Effector memory CD4-positive, alpha-beta T cell (primary cell): ENCODE results near the gene C10orf143.

Experiments
- DNase-seq, 3 donors: peaks; one replicate each; pipeline ENCODE4 v3.0.0-alpha.2; 2020
- H3K27ac ChIP-seq: 2 replicates; pipeline ENCODE4 v1.7.0; 2013; ENCODE audit warnings: mild to moderate bottlenecking, low read length, moderate library complexity; ENCODE audit not compliant: insufficient read depth, poor library complexity, severe bottlenecking
- H3K27me3 ChIP-seq: replicated peaks from 2 replicates; pipeline ENCODE4 v1.7.0; 2013; ENCODE audit warnings: mild to moderate bottlenecking, low read length; ENCODE audit not compliant: insufficient read depth, control insufficient read depth, poor library complexity, severe bottlenecking
- H3K36me3 ChIP-seq: 2 replicates; pipeline ENCODE4 v1.7.0; 2013; ENCODE audit warnings: mild to moderate bottlenecking, low read length, moderate library complexity; ENCODE audit not compliant: control insufficient read depth, insufficient read depth
- H3K4me1 ChIP-seq: 2 replicates; pipeline ENCODE4 v1.7.0; 2013; ENCODE audit warnings: low read length, mild to moderate bottlenecking; ENCODE audit not compliant: control insufficient read depth, insufficient read depth, poor library complexity, severe bottlenecking
- H3K4me3 ChIP-seq: 2 replicates; pipeline ENCODE4 v1.7.0; 2013; ENCODE audit warnings: low read length, low read depth, mild to moderate bottlenecking; ENCODE audit not compliant: insufficient read depth, poor library complexity, severe bottlenecking
- H3K9me3 ChIP-seq: 2 replicates; pipeline ENCODE4 v1.7.0; 2013; ENCODE audit warnings: mild to moderate bottlenecking, low read length, moderate library complexity; ENCODE audit not compliant: control insufficient read depth

Gene C10orf143

GRCh38 chr10:130062976-130063375 is 47.7 kb downstream of the C10orf143 start:
- Histone ChIP-seq H3K36me3 (peaks cover 5% of the 10 kb centered on the region), H3K4me1 (no peaks in the 10 kb centered on the region), H3K9me3 (no peaks in the 10 kb centered on the region), H3K4me3 (no peak overlapping the region), H3K27ac (no peak overlapping the region), H3K27me3 (no peaks in the 10 kb centered on the region)
- no peak for DNase-seq

DNA sequence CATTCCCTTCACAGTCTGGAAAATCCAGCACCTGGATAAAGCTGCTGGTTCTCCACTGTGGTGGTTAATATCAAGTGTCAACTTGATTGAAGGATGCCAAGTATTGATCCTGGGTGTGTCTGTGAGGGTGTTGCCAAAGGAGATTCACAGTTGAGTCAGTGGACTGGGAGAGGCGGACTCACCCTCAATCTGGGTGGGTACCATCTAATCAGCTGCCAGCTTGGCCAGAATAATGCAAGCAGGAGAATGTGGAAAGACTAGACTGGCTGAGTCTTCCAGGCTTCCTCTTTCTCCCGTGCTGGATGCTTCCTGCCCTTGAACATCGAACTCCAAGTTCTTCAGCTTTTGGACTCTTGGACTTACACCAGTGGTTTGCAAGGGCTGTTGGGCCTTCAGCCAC is 48.4 kb downstream of the C10orf143 start:
- DNase-seq = no peak
- Histone ChIP-seq H3K27me3 (no peaks in the 10 kb centered on the region), H3K27ac (no peak overlapping the region), H3K4me3 (no peak overlapping the region), H3K4me1 (no peaks in the 10 kb centered on the region), H3K9me3 (no peaks in the 10 kb centered on the region), H3K36me3 (peaks cover 5% of the 10 kb centered on the region)

DNA sequence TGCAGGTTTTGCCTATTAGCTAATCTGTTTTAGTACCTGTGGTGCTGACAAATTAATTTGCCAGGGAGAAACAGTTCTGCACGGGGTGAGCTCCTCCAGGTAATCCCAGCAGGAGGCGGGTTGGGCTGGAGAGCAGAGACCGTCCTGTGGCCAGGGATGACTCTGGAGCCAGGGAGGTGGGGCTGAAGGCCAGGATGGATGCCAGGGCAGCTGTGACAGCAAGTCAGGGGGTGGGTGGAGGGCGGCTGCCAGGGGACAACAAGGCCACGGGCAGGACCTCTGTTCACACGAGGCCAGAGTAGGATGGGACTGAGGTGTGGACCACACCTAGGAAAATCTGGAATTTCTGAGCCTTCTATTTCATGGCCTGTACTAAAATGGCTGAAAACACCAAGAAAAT is 48.9 kb downstream of the C10orf143 start:
- no peak overlapping the region for H3K27ac ChIP-seq
- no peaks in the 10 kb centered on the region for H3K9me3 ChIP-seq
- peaks cover 5% of the 10 kb centered on the region for H3K36me3 ChIP-seq
- no peak for DNase-seq
- no peak overlapping the region for H3K4me3 ChIP-seq
- H3K4me1 ChIP-seq = no peaks in the 10 kb centered on the region
- no peaks in the 10 kb centered on the region for H3K27me3 ChIP-seq

DNA sequence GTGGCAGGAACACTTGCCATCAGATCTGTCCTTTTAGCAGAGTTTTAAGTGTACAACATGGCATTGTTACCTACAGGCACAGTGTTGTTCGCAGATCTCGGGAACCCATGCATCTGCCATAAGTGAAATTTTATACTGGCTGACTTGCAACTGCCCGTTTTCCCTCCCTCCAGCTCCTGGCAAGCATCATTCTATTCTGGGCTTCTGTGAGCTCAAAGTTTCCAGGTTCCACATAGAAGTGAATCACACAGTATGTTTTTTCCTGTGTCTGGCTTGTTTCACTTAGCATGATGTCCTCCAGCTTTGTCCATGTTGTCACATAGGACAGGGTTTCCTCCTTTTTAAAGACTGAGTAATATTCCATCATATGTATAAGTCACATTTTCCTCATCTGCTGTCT is 56.6 kb downstream of the C10orf143 start:
- Histone ChIP-seq H3K36me3 (no peaks in the 10 kb centered on the region), H3K27me3 (no peaks in the 10 kb centered on the region), H3K4me1 (no peaks in the 10 kb centered on the region), H3K4me3 (no peak overlapping the region), H3K27ac (no peak overlapping the region), H3K9me3 (no peaks in the 10 kb centered on the region)
- no peak for DNase-seq

- no peaks in the 10 kb centered on the region for H3K9me3 ChIP-seq
- no peaks in the 10 kb centered on the region for H3K4me1 ChIP-seq
- no peak for DNase-seq
- H3K36me3 ChIP-seq = no peaks in the 10 kb centered on the region
- no peak overlapping the region for H3K27ac ChIP-seq
- H3K27me3 ChIP-seq = no peaks in the 10 kb centered on the region
- no peak overlapping the region for H3K4me3 ChIP-seq
These were observed 57.1 kb downstream of the C10orf143 start for GRCh38 chr10:130053561-130053960.

GRCh38 chr10:130052193-130052592 is 58.4 kb downstream of the C10orf143 start:
- Histone ChIP-seq H3K36me3 (no peaks in the 10 kb centered on the region), H3K27ac (no peak overlapping the region), H3K4me1 (no peaks in the 10 kb centered on the region), H3K27me3 (no peaks in the 10 kb centered on the region), H3K4me3 (no peak overlapping the region), H3K9me3 (no peaks in the 10 kb centered on the region)
- DNase-seq = no peak

DNA sequence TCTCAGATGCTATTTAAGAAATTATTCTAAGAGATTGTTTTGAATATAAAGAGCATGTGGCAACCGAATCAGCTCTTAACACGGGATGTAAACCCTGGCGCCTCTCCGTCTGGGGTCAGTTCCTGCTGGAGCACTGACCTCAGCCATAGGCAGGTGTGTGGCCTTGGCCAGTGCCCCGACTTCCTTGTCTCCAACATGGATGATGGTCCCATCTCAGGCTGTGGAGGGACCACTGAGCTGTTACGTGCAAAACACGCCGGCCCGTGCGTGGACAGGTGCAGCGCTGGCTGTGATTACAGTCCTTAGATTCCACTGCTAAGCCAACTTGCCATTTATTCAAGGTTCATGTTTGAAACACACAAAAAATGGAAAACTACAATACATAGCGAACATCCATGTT is 59.9 kb downstream of the C10orf143 start:
- Histone ChIP-seq H3K27me3 (no peaks in the 10 kb centered on the region), H3K27ac (no peak overlapping the region), H3K4me3 (no peak overlapping the region), H3K4me1 (no peaks in the 10 kb centered on the region), H3K36me3 (no peaks in the 10 kb centered on the region), H3K9me3 (no peaks in the 10 kb centered on the region)
- no peak for DNase-seq

DNA sequence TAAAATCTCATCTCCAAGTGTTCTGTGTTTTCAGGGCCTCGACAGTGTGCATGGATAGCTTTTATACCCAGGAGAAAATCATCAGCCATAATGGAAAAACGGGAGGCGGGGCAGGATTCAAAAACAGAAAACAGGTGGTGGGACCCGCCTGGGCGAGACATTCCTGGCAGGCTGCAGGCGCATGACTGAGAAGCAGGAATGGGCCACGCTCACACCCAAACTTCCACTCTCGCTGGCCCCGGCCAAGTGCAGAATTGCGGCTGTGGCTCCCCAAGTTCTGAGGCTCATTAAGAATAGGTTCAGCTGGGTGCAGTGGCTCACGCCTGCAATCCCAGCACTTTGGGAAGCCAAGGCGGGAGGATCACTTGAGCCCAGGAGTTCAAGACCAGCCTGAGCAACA is 60.6 kb downstream of the C10orf143 start:
- Histone ChIP-seq H3K27ac (no peak overlapping the region), H3K4me1 (no peaks in the 10 kb centered on the region), H3K9me3 (no peaks in the 10 kb centered on the region), H3K27me3 (no peaks in the 10 kb centered on the region), H3K36me3 (no peaks in the 10 kb centered on the region), H3K4me3 (no peak overlapping the region)
- DNase-seq = no peak

- H3K9me3 ChIP-seq = no peaks in the 10 kb centered on the region
- no peaks in the 10 kb centered on the region for H3K36me3 ChIP-seq
- no peak for DNase-seq
- no peaks in the 10 kb centered on the region for H3K27me3 ChIP-seq
- no peak overlapping the region for H3K4me3 ChIP-seq
- H3K27ac ChIP-seq = no peak overlapping the region
- H3K4me1 ChIP-seq = no peaks in the 10 kb centered on the region
These were observed 61.4 kb downstream of the C10orf143 start for GRCh38 chr10:130049244-130049643.

- Histone ChIP-seq H3K9me3 (no peaks in the 10 kb centered on the region), H3K27ac (no peak overlapping the region), H3K4me3 (no peak overlapping the region), H3K27me3 (no peaks in the 10 kb centered on the region), H3K36me3 (no peaks in the 10 kb centered on the region), H3K4me1 (no peaks in the 10 kb centered on the region)
- DNase-seq = no peak
These were observed 62.5 kb downstream of the C10orf143 start for GRCh38 chr10:130048081-130048480.

GRCh38 chr10:130047336-130047735 is 63.3 kb downstream of the C10orf143 start:
- no peak overlapping the region for H3K4me3 ChIP-seq
- H3K27me3 ChIP-seq = no peaks in the 10 kb centered on the region
- no peak overlapping the region for H3K27ac ChIP-seq
- H3K9me3 ChIP-seq = no peaks in the 10 kb centered on the region
- H3K36me3 ChIP-seq = no peaks in the 10 kb centered on the region
- H3K4me1 ChIP-seq = no peaks in the 10 kb centered on the region
- DNase-seq = no peak
